Trophoblast cell (in vitro differentiated cells and primary cell): ENCODE measurements around the gene MBD3L2.
A peak's percentile ranks its signal among the peaks of the same experiment; 100 is the strongest.
"Not testable (repeated sequence)": the region's sequence is repeated elsewhere in the genome, so short reads cannot be mapped to it uniquely, and the experiment has no call there.

Experiments
- DNase-seq, 2 donors: peaks; one replicate each; pipeline ENCODE4 v3.0.0-alpha.2; 2016
- H2AFZ ChIP-seq: 2 replicates; pipeline ENCODE4 v1.6.1; 2013; ENCODE audit warnings: low read length, moderate library complexity, mild to moderate bottlenecking; ENCODE audit not compliant: insufficient read depth, poor library complexity
- H2AK5ac ChIP-seq: 2 replicates; pipeline ENCODE4 v1.6.1; 2013; ENCODE audit warnings: mild to moderate bottlenecking, low read length
- H2BK120ac ChIP-seq: 2 replicates; pipeline ENCODE4 v1.6.1; 2013; ENCODE audit warnings: low read length, mild to moderate bottlenecking, moderate library complexity; ENCODE audit not compliant: insufficient read depth, poor library complexity
- H2BK12ac ChIP-seq: 2 replicates; pipeline ENCODE4 v1.6.1; 2013; ENCODE audit warnings: mild to moderate bottlenecking, low read length, moderate library complexity
- H2BK5ac ChIP-seq: 2 replicates; pipeline ENCODE4 v1.6.1; 2013; ENCODE audit warnings: low read length, low read depth, moderate library complexity, mild to moderate bottlenecking; ENCODE audit not compliant: poor library complexity
- H3K14ac ChIP-seq: 2 replicates; pipeline ENCODE4 v1.6.1; 2013; ENCODE audit warnings: mild to moderate bottlenecking, low read length
- H3K18ac ChIP-seq: 2 replicates; pipeline ENCODE4 v1.6.1; 2013; ENCODE audit warnings: mild to moderate bottlenecking, low read length
- H3K23ac ChIP-seq: 2 replicates; pipeline ENCODE4 v1.6.1; 2013; ENCODE audit warnings: low read length
- H3K27ac ChIP-seq: 2 replicates; pipeline ENCODE4 v1.5.1; 2013; ENCODE audit warnings: low read depth, mild to moderate bottlenecking, inconsistent platforms, low read length, moderate library complexity
- H3K27me3 ChIP-seq: 2 replicates; pipeline ENCODE4 v1.6.1; 2013; ENCODE audit warnings: inconsistent platforms, mild to moderate bottlenecking, low read length, moderate library complexity; ENCODE audit not compliant: insufficient read depth
- H3K36me3 ChIP-seq, 2 experiments: 1 replicate in 1 of 2; 2 replicates in 1 of 2; pipeline ENCODE4 v1.6.1; 2013; ENCODE audit warnings: low read length in 2 of 2, mild to moderate bottlenecking in 2 of 2, moderate library complexity in 1 of 2; ENCODE audit not compliant: insufficient read depth in 2 of 2, control insufficient read depth in 1 of 2
- H3K4ac ChIP-seq: 2 replicates; pipeline ENCODE4 v1.6.1; 2013; ENCODE audit warnings: low read depth, mild to moderate bottlenecking, low read length, moderate library complexity
- H3K4me1 ChIP-seq, 2 experiments: 1 replicate in 1 of 2; 2 replicates in 1 of 2; pipeline ENCODE4 v1.6.1; 2013; ENCODE audit warnings: low read length in 2 of 2, mild to moderate bottlenecking in 2 of 2, moderate library complexity in 1 of 2; ENCODE audit not compliant: insufficient read depth in 2 of 2, control insufficient read depth in 1 of 2
- H3K4me2 ChIP-seq: 2 replicates; pipeline ENCODE4 v1.6.1; 2013; ENCODE audit warnings: inconsistent platforms, mild to moderate bottlenecking, low read length, moderate library complexity
- H3K4me3 ChIP-seq: 2 replicates; pipeline ENCODE4 v1.5.1; 2013; ENCODE audit warnings: mild to moderate bottlenecking, low read depth, low read length, inconsistent platforms
- H3K79me1 ChIP-seq: one replicate; pipeline ENCODE4 v1.6.1; 2013; ENCODE audit warnings: low read length
- H3K79me2 ChIP-seq: 2 replicates; pipeline ENCODE4 v1.6.1; 2013; ENCODE audit warnings: low read length, mild to moderate bottlenecking; ENCODE audit not compliant: control insufficient read depth, insufficient read depth, poor library complexity
- H3K9ac ChIP-seq: 2 replicates; pipeline ENCODE4 v1.6.1; 2013; ENCODE audit warnings: mild to moderate bottlenecking, low read length
- H3K9me3 ChIP-seq: 2 replicates; pipeline ENCODE4 v1.6.1; 2013; ENCODE audit warnings: low read depth, mild to moderate bottlenecking, control low read depth, inconsistent platforms, low read length; ENCODE audit not compliant: insufficient read depth
- H4K12ac ChIP-seq: 2 replicates; pipeline ENCODE4 v1.6.1; 2013; ENCODE audit warnings: low read depth, mild to moderate bottlenecking, low read length, moderate library complexity
- H4K8ac ChIP-seq: 2 replicates; pipeline ENCODE4 v1.6.1; 2013; ENCODE audit warnings: low read depth, mild to moderate bottlenecking, low read length, moderate library complexity
- H4K91ac ChIP-seq: one replicate; pipeline ENCODE4 v1.6.1; 2013; ENCODE audit warnings: low read depth, mild to moderate bottlenecking, low read length, moderate library complexity
- WGBS: extraction: QIAGEN DNeasy Blood & Tissue Kit; methylation state at CpG from one replicate; pipeline ENCODE4 v1.1.7; 2013; ENCODE audit warnings: missing lambda C conversion rate; ENCODE audit not compliant: insufficient read length, insufficient coverage; ENCODE audit errors: extremely low coverage; 5-methylcytosine and 5-hydroxymethylcytosine counted together

The MBD3L2 gene

DNA sequence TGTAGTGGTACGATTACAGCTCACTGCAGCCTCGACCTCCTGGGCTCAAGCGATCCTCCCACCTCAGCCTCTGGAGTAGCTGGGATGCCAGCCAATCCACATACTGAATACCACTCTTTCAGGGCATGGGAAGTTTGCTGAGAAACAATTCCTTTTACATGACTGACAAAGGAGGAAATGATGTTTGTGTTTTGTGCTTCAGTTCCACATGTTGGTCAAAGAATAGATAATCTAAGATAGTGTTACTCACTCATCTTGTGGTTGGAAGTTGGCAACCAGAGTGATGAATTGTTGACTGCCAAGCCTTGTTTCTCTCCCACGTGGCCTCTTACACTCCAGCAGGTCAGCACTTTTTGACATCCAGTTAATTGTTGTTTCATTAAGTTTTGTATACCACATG is 35.4 kb upstream of the MBD3L2 start:
- H3K27ac ChIP-seq: no peak overlapping the region
- H2BK12ac ChIP-seq: no peak overlapping the region
- H3K9me3 ChIP-seq: peaks cover 26% of the 10 kb centered on the region
- H3K27me3 ChIP-seq: no peaks in the 10 kb centered on the region
- H4K91ac ChIP-seq: no peak overlapping the region
- no peak overlapping the region for H2AFZ ChIP-seq
- H2BK120ac ChIP-seq: no peak overlapping the region
- no peaks in the 10 kb centered on the region for H3K4me1 ChIP-seq
- no peak overlapping the region for H4K8ac ChIP-seq
- H3K79me2 ChIP-seq: no peaks in the 10 kb centered on the region
- no peak overlapping the region for H3K23ac ChIP-seq
- H2AK5ac ChIP-seq: no peak overlapping the region
- H3K4me3 ChIP-seq: no peak overlapping the region
- no peak overlapping the region for H4K12ac ChIP-seq
- no peak overlapping the region for H3K9ac ChIP-seq
- no peak overlapping the region for H3K18ac ChIP-seq
- H3K36me3 ChIP-seq: no peaks in the 10 kb centered on the region
- H2BK5ac ChIP-seq: no peak overlapping the region
- WGBS: no CpG with 5 or more reads among the region's 4 CpGs
- no peak overlapping the region for H3K4ac ChIP-seq
- peak in 1 of 2 donors; percentile 2 for DNase-seq
- no peaks in the 10 kb centered on the region for H3K79me1 ChIP-seq
- H3K4me2 ChIP-seq: no peak overlapping the region
- H3K14ac ChIP-seq: no peak overlapping the region

- peaks cover 8% of the 10 kb centered on the region for H3K9me3 ChIP-seq
- no peaks in the 10 kb centered on the region for H3K79me1 ChIP-seq
- no peak overlapping the region for H3K4me3 ChIP-seq
- H3K36me3 ChIP-seq: no peaks in the 10 kb centered on the region
- H2BK12ac ChIP-seq: no peak overlapping the region
- no peak overlapping the region for H4K12ac ChIP-seq
- H2BK120ac ChIP-seq: no peak overlapping the region
- no peak overlapping the region for H2BK5ac ChIP-seq
- no peak overlapping the region for H3K18ac ChIP-seq
- no peak overlapping the region for H3K14ac ChIP-seq
- H3K4me2 ChIP-seq: no peak overlapping the region
- H4K91ac ChIP-seq: no peak overlapping the region
- no peak overlapping the region for H3K4ac ChIP-seq
- no peaks in the 10 kb centered on the region for H3K79me2 ChIP-seq
- H4K8ac ChIP-seq: no peak overlapping the region
- H2AK5ac ChIP-seq: no peak overlapping the region
- no CpG with 5 or more reads among the region's 6 CpGs for WGBS
- no peaks in the 10 kb centered on the region for H3K4me1 ChIP-seq
- no peak overlapping the region for H3K9ac ChIP-seq
- no peaks in the 10 kb centered on the region for H3K27me3 ChIP-seq
- DNase-seq: no peak
- no peak overlapping the region for H3K23ac ChIP-seq
- H2AFZ ChIP-seq: no peak overlapping the region
- H3K27ac ChIP-seq: no peak overlapping the region
Measured at GRCh38 chr19:7018828-7019227, 30.3 kb upstream of the MBD3L2 start.

DNA sequence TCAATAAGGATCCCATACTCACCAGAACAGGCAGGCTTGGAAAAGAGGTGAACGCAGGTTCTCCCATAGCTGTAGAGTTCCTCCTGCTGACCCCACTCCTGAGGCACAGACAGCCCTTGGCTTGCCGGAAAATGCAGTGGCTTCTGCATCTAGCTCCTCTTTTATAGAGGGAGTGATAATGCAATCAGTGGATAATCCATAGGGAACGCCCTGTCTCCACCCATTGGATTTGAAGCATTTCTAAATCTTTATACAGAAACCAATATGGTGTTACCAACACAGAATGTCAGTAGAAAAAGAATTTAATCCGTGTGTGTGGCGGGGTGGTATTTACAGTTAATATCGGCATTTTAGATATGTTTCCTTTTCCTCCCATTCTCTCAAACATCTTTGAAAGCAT is 27.8 kb upstream of the MBD3L2 start, which contains the start of gene MBD3L2B:
Gene MBD3L2B, minus strand, starts transcription at position 101 of the 400 bp plus-strand sequence. Its CDS starts 34 bp downstream, at position 67.
- not testable (repeated sequence) for H3K23ac ChIP-seq, H2BK12ac ChIP-seq, H4K8ac ChIP-seq, H2BK120ac ChIP-seq, H2AFZ ChIP-seq, H3K4ac ChIP-seq, H3K27ac ChIP-seq, H3K79me1 ChIP-seq, H3K9ac ChIP-seq, H3K36me3 ChIP-seq, H3K27me3 ChIP-seq, DNase-seq, H4K12ac ChIP-seq, H3K9me3 ChIP-seq, H3K14ac ChIP-seq, H3K4me2 ChIP-seq, H4K91ac ChIP-seq, H2AK5ac ChIP-seq, H3K18ac ChIP-seq, H3K4me1 ChIP-seq, H2BK5ac ChIP-seq, H3K79me2 ChIP-seq, H3K4me3 ChIP-seq
- no CpG with 5 or more reads among the region's 6 CpGs for WGBS

GRCh38 chr19:7028790-7029189 is 20.3 kb upstream of the MBD3L2 start:
- H3K4ac ChIP-seq, H3K4me2 ChIP-seq, DNase-seq, H4K91ac ChIP-seq, H3K23ac ChIP-seq, H3K27ac ChIP-seq, H3K79me2 ChIP-seq, H3K27me3 ChIP-seq, H2AK5ac ChIP-seq, H3K14ac ChIP-seq, H2BK12ac ChIP-seq, H3K79me1 ChIP-seq, H3K9me3 ChIP-seq, H3K18ac ChIP-seq, H3K4me1 ChIP-seq, H3K9ac ChIP-seq, H4K8ac ChIP-seq, H4K12ac ChIP-seq, H2BK120ac ChIP-seq, H3K36me3 ChIP-seq, H2AFZ ChIP-seq, H3K4me3 ChIP-seq, H2BK5ac ChIP-seq: not testable (repeated sequence)
- whole genome bisulfite sequencing: no CpG with 5 or more reads among the region's 1 CpG
